Neural progenitor cell (in vitro differentiated cells): ENCODE results near the gene PSMB2.

Experiments used
- CTCF ChIP-seq: fragments of 200-600 bp; sonication (generic); IDR thresholded peaks from 2 replicates; pipeline ENCODE4 v1.5.1; 2017; ENCODE audit warnings: antibody characterized with exemption, mild to moderate bottlenecking
- EZH2 ChIP-seq: fragments of 200-600 bp; sonication (generic); IDR thresholded peaks from 2 replicates; pipeline ENCODE4 v1.6.1; 2017; ENCODE audit warnings: antibody characterized with exemption, mild to moderate bottlenecking, moderate library complexity
- EZH2phosphoT487 ChIP-seq: fragments of 200-600 bp; sonication (generic); IDR thresholded peaks from 2 replicates; pipeline ENCODE4 v1.6.1; 2017; ENCODE audit warnings: antibody characterized with exemption

GRCh38 chr1:35598895-35599294 lies 42.4 kb downstream of the PSMB2 start:
- TF ChIP-seq CTCF (no peak), EZH2phosphoT487 (no peak), EZH2 (no peak)
